Gastrocnemius medialis (tissue), 4 donors: ENCODE results near the gene MLANA. TPM values are rescaled to one million over a fixed set of nuclear protein-coding genes. Genes with fewer than 3 reads are reported as not detected.

Experiments used
- ATAC-seq, 2 donors: fragments of 150-250 bp; one replicate each; pipeline ENCODE4 v1.9.1; 2016
- DNase-seq, 2 donors: peaks; one replicate each; pipeline ENCODE4 v3.0.0-alpha.2; 2019
- H3K27ac ChIP-seq, 4 donors: fragments of 200-600 bp; sonication (generic); 1 replicate in 1 of 4; 2 replicates in 3 of 4; pipeline ENCODE4 v1.5.1; 2016 to 2018; ENCODE audit warnings: mild to moderate bottlenecking in 2 of 4, moderate library complexity in 1 of 4
- H3K27me3 ChIP-seq, 3 donors: fragments of 200-600 bp; sonication (generic) in 2 of 3; 1 replicate in 1 of 3; 2 replicates in 2 of 3; pipeline versions ENCODE4 v1.5.1 to v1.6.0; 2016 to 2019; ENCODE audit warnings: mild to moderate bottlenecking in 1 of 3, moderate library complexity in 1 of 3
- H3K36me3 ChIP-seq, 2 donors: fragments of 200-600 bp; sonication (generic) in 1 of 2; one replicate each; pipeline ENCODE4 v1.5.1; 2017 to 2018
- H3K4me1 ChIP-seq, 2 donors: fragments of 200-600 bp; sonication (generic) in 1 of 2; one replicate each; pipeline ENCODE4 v1.5.1; 2016 to 2017; ENCODE audit warnings: mild to moderate bottlenecking in 2 of 2
- H3K4me3 ChIP-seq, 4 donors: fragments of 200-600 bp; sonication (generic) in 3 of 4; 1 replicate in 1 of 4; 2 replicates in 3 of 4; pipeline ENCODE4 v1.5.1; 2016 to 2019; ENCODE audit warnings: mild to moderate bottlenecking in 2 of 4
- H3K9me3 ChIP-seq, 3 donors: fragments of 200-600 bp; sonication (generic) in 2 of 3; 1 replicate in 1 of 3; 2 replicates in 2 of 3; pipeline ENCODE4 v1.5.1; 2016 to 2019
- CTCF ChIP-seq, 5 experiments: fragments of 450-650 bp in 3 of 5; fragments of 200-600 bp in 2 of 5; sonication (generic) in 2 of 5; IDR thresholded peaks in 4 of 5; conservative IDR thresholded peaks in 1 of 5; 1 replicate in 4 of 5; 2 replicates in 1 of 5; pipeline ENCODE4 v1.5.1; 2016 to 2019; ENCODE audit warnings: antibody characterized with exemption in 5 of 5, mild to moderate bottlenecking in 3 of 5, moderate library complexity in 3 of 5
- POLR2A ChIP-seq, 2 donors: fragments of 450-650 bp; IDR thresholded peaks; one replicate each; pipeline ENCODE4 v1.6.1; 2017; ENCODE audit warnings: antibody characterized with exemption in 2 of 2, mild to moderate bottlenecking in 2 of 2, moderate library complexity in 2 of 2
- in situ Hi-C, 4 donors: fragments of 200-750 bp; cut with MboI; loops; one replicate each; pipeline versions ENCODE4 v1.15.0 to v1.8.0; 2017; ENCODE audit warnings: low sequenced_read_pairs in 4 of 4
- intact Hi-C: fragments of 100-400 bp; cut with DNase I; formaldehyde crosslinking; loops from one replicate; pipeline ENCODE4 v1.15.1; 2023; ENCODE audit warnings: low total_unique reads
- total RNA-seq, 4 donors: library from RNA; depleted of rRNA; stranded (reverse); fragments of >200 nt; gene quantifications; one replicate each; pipeline versions ENCODE4 v1.1.0 to v1.2.3, GENCODE V29; 2016

MLANA gene
- not detected for total RNA-seq

- Histone ChIP-seq H3K27ac (no peak within 1 kb of the TSS), H3K9me3 (no peaks in the 10 kb centered on the region), H3K27me3 (no peaks in the 10 kb centered on the region), H3K4me1 (peaks cover 0 to 3% of the 10 kb centered on the region in 2 donors), H3K36me3 (no peaks in the 10 kb centered on the region), H3K4me3 (no peak within 1 kb of the TSS)
- DNase-seq (no peak), ATAC-seq (no peak)
- in situ Hi-C loops, result loop anchor here in 2 of 4 donors (10.0 to 25.0 kb wide), 2 partner anchors 186 to 422 kb away; no protein-coding TSS in a partner anchor
- intact Hi-C loops, result no loop called here
- TF ChIP-seq CTCF (IDR thresholded peaks at IDR 0.05 in 4 of 5, conservative IDR thresholded peaks at IDR 0.05 in 1 of 5), result no peak
- TF ChIP-seq POLR2A (IDR thresholded peaks at IDR 0.05), result no peak
These were observed at the start of gene MLANA for GRCh38 chr9:5890641-5891040. MLANA (plus strand) TSS chr9:5890889; CDS start chr9:5892475, 1,586 bp downstream.

GRCh38 chr9:5841771-5842573 is 48.7 kb upstream of the MLANA start:
- intact Hi-C loops, result no loop called here
- ATAC-seq, result no peak

GRCh38 chr9:5842929-5843793 is 47.5 kb upstream of the MLANA start:
- Histone ChIP-seq H3K4me3 (no peak overlapping the region), H3K4me1 (peaks cover 16 to 19% of the 10 kb centered on the region in 2 donors), H3K27me3 (no peaks in the 10 kb centered on the region), H3K27ac (no peak overlapping the region), H3K36me3 (no peaks in the 10 kb centered on the region), H3K9me3 (no peaks in the 10 kb centered on the region)
- in situ Hi-C loops (no loop called here), intact Hi-C loops (no loop called here)
- ATAC-seq, result no peak
- TF ChIP-seq POLR2A (IDR thresholded peaks at IDR 0.05), result no peak
- DNase-seq, result no peak

More at GRCh38 chr9:5841771-5842573, 48.7 kb upstream of the MLANA start:
- DNase-seq, result no peak
- H3K27ac ChIP-seq, result no peak overlapping the region
- no peak overlapping the region for H3K4me3 ChIP-seq
- in situ Hi-C loops, result no loop called here
- TF ChIP-seq POLR2A (IDR thresholded peaks at IDR 0.05) (no peak), CTCF (IDR thresholded peaks at IDR 0.05 in 4 of 5, conservative IDR thresholded peaks at IDR 0.05 in 1 of 5) (no peak)
- no peaks in the 10 kb centered on the region for H3K27me3 ChIP-seq
- H3K36me3 ChIP-seq, result no peaks in the 10 kb centered on the region
- H3K9me3 ChIP-seq, result no peaks in the 10 kb centered on the region
- H3K4me1 ChIP-seq, result peaks cover 16 to 19% of the 10 kb centered on the region in 2 donors

- Histone ChIP-seq H3K4me3 (no peak overlapping the region), H3K27me3 (no peaks in the 10 kb centered on the region), H3K27ac (no peak overlapping the region), H3K9me3 (no peaks in the 10 kb centered on the region), H3K36me3 (no peaks in the 10 kb centered on the region), H3K4me1 (peaks cover 10 to 15% of the 10 kb centered on the region in 2 donors)
- DNase-seq (no peak), ATAC-seq (no peak)
- intact Hi-C loops, result no loop called here
- in situ Hi-C loops, result no loop called here
- TF ChIP-seq CTCF (IDR thresholded peaks at IDR 0.05 in 4 of 5, conservative IDR thresholded peaks at IDR 0.05 in 1 of 5) (no peak), POLR2A (IDR thresholded peaks at IDR 0.05) (no peak)
These were observed 46.8 kb upstream of the MLANA start for GRCh38 chr9:5843794-5844471.
